ENCODE results near the gene ELAC2. TPM values are rescaled to one million over a fixed set of nuclear protein-coding genes. Genes with fewer than 3 reads are reported as not detected.

The ELAC2 gene
- total RNA-seq, 1 experiment from 2014 or later, result 64.4 TPM

- Histone ChIP-seq H3K4me1 (ENCODE audit: insufficient read depth, low read length, poor library complexity, severe bottlenecking) (no peaks in the 10 kb centered on the region), H3K9me3 (ENCODE audit: low read depth, low read length, poor library complexity, severe bottlenecking) (no peaks in the 10 kb centered on the region), H3K36me3 (ENCODE audit: insufficient read depth, low read length, poor library complexity, severe bottlenecking) (no peaks in the 10 kb centered on the region), H3K4me3 (ENCODE audit: low read depth, low read length, poor library complexity, severe bottlenecking) (no peak overlapping the region), H3K27me3 (replicated peaks; ENCODE audit: insufficient read depth, low read depth, low read length, poor library complexity) (peaks cover 33% of the 10 kb centered on the region), H3K27ac (ENCODE audit: low read depth, low read length, poor library complexity, severe bottlenecking) (no peak overlapping the region)
- ChIA-PET POLR2A (ENCODE audit: low non-redundant PET) (no interaction called here), CTCF (no interaction called here)
- TF ChIP-seq CTCF (conservative IDR thresholded peaks at IDR 0.05; ENCODE audit: low read depth, low read length) (no peak), EZH2 (IDR thresholded peaks at IDR 0.05; ENCODE audit: borderline replicate concordance, low read depth, low read length, poor library complexity, severe bottlenecking) (no peak)
- intact Hi-C loops (cut with micrococcal nuclease; ENCODE audit: unreplicated experiment), result no loop called here
- no TSS peak for BruUV-seq (replicated peaks)
- no peak for DNase-seq (ENCODE audit: low spot score)
Measured at GRCh38 chr17:12967962-12968361, 49.9 kb downstream of the ELAC2 start.

GRCh38 chr17:12966413-12966812 is 51.4 kb downstream of the ELAC2 start:
- no peak overlapping the region for H3K4me3 ChIP-seq (ENCODE audit: low read depth, low read length, poor library complexity, severe bottlenecking)
- no peak for DNase-seq (ENCODE audit: low spot score)
- no peaks in the 10 kb centered on the region for H3K9me3 ChIP-seq (ENCODE audit: low read depth, low read length, poor library complexity, severe bottlenecking)
- no peak overlapping the region for H3K27ac ChIP-seq (ENCODE audit: low read depth, low read length, poor library complexity, severe bottlenecking)
- H3K27me3 ChIP-seq (replicated peaks; ENCODE audit: insufficient read depth, low read depth, low read length, poor library complexity), result peaks cover 24% of the 10 kb centered on the region
- H3K36me3 ChIP-seq (ENCODE audit: insufficient read depth, low read length, poor library complexity, severe bottlenecking), result no peaks in the 10 kb centered on the region
- no peak for TF ChIP-seq EZH2 (IDR thresholded peaks at IDR 0.05; ENCODE audit: borderline replicate concordance, low read depth, low read length, poor library complexity, severe bottlenecking)
- no peak for TF ChIP-seq CTCF (conservative IDR thresholded peaks at IDR 0.05; ENCODE audit: low read depth, low read length)
- H3K4me1 ChIP-seq (ENCODE audit: insufficient read depth, low read length, poor library complexity, severe bottlenecking), result no peaks in the 10 kb centered on the region
- ChIA-PET POLR2A (ENCODE audit: low non-redundant PET) (no interaction called here), CTCF (interaction anchor here (0.7 kb wide), 1 partner anchor 938 kb away, joined by 3 read pairs; no protein-coding TSS in a partner anchor)
- intact Hi-C loops (cut with micrococcal nuclease; ENCODE audit: unreplicated experiment), result no loop called here
- BruUV-seq (replicated peaks), result no TSS peak

- ChIA-PET POLR2A (ENCODE audit: low non-redundant PET) (no interaction called here), CTCF (interaction anchor here (0.7 kb wide), 1 partner anchor 937 kb away, joined by 3 read pairs; no protein-coding TSS in a partner anchor)
- BruUV-seq (replicated peaks), result no TSS peak
- DNase-seq (ENCODE audit: low spot score), result no peak
- no peaks in the 10 kb centered on the region for H3K36me3 ChIP-seq (ENCODE audit: insufficient read depth, low read length, poor library complexity, severe bottlenecking)
- TF ChIP-seq EZH2 (IDR thresholded peaks at IDR 0.05; ENCODE audit: borderline replicate concordance, low read depth, low read length, poor library complexity, severe bottlenecking) (no peak), CTCF (conservative IDR thresholded peaks at IDR 0.05; ENCODE audit: low read depth, low read length) (no peak)
- intact Hi-C loops (cut with micrococcal nuclease; ENCODE audit: unreplicated experiment), result no loop called here
- H3K9me3 ChIP-seq (ENCODE audit: low read depth, low read length, poor library complexity, severe bottlenecking), result no peaks in the 10 kb centered on the region
- no peaks in the 10 kb centered on the region for H3K4me1 ChIP-seq (ENCODE audit: insufficient read depth, low read length, poor library complexity, severe bottlenecking)
- H3K27ac ChIP-seq (ENCODE audit: low read depth, low read length, poor library complexity, severe bottlenecking), result no peak overlapping the region
- peaks cover 20% of the 10 kb centered on the region for H3K27me3 ChIP-seq (replicated peaks; ENCODE audit: insufficient read depth, low read depth, low read length, poor library complexity)
- no peak overlapping the region for H3K4me3 ChIP-seq (ENCODE audit: low read depth, low read length, poor library complexity, severe bottlenecking)
Measured at GRCh38 chr17:12965988-12966387, 51.8 kb downstream of the ELAC2 start.

All from A673 (cell line).